CD4-positive, alpha-beta T cell treated with Interferon gamma for 1 hour (primary cell): ENCODE results near the gene ABCC12.

Experiments used
- DNase-seq: peaks from one replicate; pipeline ENCODE4 v3.0.0-alpha.2; 2020

Gene ABCC12

GRCh38 chr16:48165961-48166578 lies 10.3 kb upstream of the ABCC12 start:
- DNase-seq = no peak

GRCh38 chr16:48164907-48165715 lies 9.3 kb upstream of the ABCC12 start:
- peak; percentile 66 for DNase-seq

DNA sequence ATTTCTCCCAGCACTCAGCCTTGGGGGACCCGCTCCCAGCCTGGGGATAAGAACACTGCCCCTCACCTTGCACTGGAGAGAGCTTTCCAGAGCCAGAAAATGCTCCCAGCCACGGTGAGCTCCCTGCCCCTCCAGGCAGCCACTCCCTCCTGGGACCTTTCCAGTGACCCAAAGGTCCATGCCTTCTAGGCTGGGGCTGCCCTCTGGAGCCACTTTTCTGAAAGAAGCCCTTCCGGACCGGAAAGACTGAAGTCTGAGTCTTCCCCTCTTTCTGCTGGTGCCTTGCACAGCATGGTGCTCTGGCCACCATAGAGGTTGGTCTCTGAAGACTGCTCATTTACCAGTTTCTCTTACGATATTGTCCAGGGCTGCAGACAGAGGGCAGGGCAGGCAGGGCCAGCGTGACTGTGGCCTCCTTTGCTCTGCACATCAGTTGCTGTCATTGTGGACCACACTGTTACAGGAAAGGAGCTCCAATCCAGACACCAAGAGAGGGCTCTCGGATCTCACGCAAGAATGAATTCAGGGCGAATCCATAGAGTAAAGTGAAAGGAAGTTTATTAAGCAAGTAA lies 7.1 kb upstream of the ABCC12 start:
- DNase-seq = no peak

GRCh38 chr16:48161906-48162305 lies 6.1 kb upstream of the ABCC12 start:
- DNase-seq = no peak

- no peak for DNase-seq
These were observed 4.8 kb upstream of the ABCC12 start for GRCh38 chr16:48160575-48160974.

- no peak for DNase-seq
These were observed 2.5 kb upstream of the ABCC12 start for GRCh38 chr16:48158296-48158695.

DNA sequence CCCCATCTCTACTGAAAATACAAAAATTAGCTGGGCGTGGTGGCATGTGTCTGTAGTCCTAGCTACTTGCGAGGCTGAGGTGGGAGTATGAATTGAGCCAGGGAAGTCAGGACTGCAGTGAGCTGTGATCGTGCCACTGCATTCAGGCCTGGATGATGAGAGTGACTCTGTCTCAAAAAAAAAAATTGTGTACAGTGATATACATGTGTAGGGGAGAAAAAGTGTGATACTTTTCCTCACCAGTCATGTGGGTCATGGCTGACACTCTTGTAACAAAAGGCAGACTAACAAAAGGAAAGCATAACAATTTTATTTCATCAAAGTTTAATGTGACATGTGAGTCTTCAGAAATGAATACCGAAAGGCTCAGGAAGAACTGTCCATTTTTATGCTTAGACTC lies 2.0 kb upstream of the ABCC12 start:
- DNase-seq = no peak

- DNase-seq = no peak
These were observed 1.5 kb upstream of the ABCC12 start for GRCh38 chr16:48157302-48157701.

- DNase-seq = peak; percentile 66
These were observed 1.0 kb upstream of the ABCC12 start for GRCh38 chr16:48156790-48157209.

DNA sequence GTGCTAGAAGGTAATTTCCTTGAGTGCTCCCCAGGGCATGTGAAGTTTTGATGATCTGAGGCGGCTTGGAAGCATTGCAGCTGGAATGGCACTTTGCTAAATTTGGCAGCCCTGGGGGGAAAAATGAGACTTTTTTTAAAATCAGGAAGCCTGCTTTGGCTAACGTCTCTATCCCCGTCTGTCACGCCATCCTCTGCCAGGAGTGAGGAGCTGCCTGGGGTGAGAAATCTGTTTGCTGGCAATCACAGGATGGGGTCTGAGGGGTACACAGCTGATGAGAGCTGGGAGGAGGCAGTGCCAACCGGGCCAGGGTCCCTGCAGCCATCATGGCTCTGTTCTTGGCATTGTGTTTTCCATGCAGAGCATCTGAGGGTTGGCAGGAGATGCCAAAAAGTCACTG lies 2.0 kb downstream of the ABCC12 start:
- no peak for DNase-seq

DNA sequence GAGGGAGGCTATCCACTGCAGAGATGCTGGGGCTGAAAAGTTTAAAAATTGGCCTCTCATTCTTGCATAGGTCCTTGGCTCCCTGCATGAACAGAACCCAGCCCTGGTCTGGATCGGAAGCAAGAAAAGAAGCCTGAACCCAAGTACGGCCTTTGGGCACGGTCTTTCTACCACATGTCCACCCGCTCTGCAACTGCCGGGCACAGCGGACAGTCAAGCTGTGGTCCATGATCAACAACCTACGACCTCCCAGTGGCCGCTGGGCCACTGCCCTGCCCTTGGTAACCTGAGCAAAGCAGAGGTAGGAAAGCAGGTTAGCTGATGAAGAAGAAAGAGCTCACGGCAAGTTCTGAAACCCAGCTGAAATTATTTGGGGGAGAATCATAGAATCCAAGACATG lies 3.6 kb downstream of the ABCC12 start:
- DNase-seq = no peak

- no peak for DNase-seq
These were observed 5.1 kb downstream of the ABCC12 start for GRCh38 chr16:48150707-48151106.

- no peak for DNase-seq
These were observed 9.1 kb downstream of the ABCC12 start for GRCh38 chr16:48146710-48147109.

DNA sequence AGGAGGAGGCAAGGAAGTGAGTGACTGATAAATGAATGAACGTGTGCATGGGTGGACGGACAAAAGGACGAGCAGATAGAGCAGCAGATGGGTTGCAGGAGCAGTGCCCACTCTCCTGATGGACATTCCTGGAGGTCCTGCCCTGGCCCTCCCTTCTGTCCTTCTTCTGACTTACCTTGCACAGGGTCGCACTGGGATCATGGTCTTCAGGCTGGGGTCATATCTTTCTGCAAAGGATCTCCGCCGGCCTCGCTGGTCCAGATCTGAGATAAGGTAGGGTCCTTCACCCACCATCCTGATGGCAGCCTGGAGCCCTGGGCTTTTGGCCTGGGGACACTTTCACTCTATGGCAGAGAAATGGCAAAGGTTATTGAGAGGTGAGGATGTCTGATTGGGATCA lies 9.7 kb downstream of the ABCC12 start:
- DNase-seq = no peak

- no peak for DNase-seq
These were observed 11.9 kb downstream of the ABCC12 start for GRCh38 chr16:48143812-48144368.

DNA sequence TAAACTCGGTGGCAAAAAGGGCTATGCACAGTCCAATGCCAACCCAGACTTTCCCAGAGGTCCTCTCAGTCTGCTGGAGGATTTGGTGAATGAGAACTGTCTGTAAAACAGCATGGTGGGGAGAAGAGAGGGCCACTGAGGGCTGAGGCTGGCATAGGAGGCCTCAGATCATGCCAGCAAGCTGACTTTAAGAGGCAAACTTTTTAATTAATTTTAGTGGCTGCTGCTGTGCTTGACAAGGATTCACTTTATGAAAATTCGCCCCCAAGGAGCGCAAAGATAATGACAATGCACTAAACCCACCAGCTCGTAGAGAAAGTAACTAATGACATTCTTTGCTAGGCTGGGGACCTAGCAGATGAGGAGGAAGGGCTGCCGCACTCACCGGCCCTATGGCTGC lies 15.0 kb downstream of the ABCC12 start:
- DNase-seq = no peak

DNA sequence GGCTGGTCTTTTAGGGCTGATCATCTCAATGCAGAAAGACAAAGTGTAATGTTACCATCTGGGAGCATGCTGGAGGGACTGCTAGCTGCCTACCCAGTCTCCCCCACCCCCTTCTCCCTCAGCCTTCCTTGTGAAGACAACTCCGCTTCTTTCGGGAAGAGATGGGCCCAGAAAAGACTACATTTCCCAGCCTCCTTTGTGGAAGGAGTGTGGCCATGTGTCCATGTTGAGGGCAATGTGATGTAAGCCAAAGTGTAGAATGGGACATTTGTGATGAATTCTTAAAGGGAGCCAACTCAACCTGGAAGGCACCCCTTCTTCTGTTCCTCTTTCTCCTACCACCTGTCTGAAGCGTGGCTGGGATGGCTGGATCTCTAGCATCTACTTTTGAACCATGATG lies 16.3 kb downstream of the ABCC12 start:
- no peak for DNase-seq

DNA sequence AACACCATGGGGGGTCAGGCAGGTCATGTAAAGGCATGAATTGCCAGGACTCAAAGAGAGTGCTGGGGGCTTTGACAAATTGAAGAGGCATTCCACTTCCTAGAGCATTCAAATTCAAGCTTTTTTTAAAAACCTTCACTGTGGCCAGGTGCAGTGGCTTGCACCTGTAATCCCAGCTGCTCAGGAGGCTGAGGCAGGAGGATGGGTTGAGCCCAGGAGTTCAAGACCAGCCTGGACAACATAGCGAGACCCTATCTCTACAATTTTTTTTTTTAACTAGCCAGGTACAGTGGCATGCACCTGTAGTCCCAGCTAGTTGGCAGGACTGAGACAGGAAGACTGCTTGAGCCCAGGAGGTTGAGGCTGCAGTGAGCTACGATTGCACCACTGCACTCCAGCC lies 17.2 kb downstream of the ABCC12 start:
- no peak for DNase-seq

- DNase-seq = no peak
These were observed 18.0 kb downstream of the ABCC12 start for GRCh38 chr16:48137822-48138221.

DNA sequence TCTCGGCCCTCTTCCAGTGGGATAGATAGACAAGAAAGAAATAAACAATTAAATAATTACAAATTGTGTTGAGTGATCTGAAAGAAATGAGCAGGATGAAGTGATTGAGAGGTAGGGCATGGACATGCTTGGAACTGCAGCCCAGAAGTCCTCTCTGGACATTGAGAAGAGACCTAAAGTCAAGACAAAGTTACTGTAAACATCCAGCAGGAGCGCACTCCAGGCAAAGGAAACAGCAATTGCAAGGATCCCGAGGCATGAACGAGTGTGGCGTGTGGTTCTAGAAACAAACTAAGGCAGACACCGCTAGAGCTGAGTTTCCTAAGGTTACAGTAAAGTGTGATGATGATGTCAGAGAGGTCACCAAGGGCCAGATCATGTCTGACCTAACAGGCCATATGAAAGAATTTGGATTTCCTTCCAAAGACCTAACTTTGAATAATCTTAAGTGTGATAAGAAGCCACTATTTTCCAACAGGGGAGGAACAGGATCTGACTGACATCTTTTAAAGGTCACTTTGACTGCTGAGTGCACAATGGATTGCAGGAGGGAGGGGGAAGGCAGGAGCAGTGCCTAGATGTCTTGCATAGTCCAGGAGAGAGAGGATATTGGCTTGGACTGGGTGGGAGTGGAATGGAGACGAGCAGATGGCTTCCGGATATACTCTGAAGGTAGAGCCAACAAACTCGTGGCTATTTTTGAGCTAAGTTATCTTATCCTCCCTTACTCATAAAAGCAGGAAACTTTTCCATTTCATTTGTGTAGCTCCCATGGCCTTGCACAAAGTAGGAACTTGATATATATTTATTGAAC lies 19.0 kb downstream of the ABCC12 start:
- no peak for DNase-seq

DNA sequence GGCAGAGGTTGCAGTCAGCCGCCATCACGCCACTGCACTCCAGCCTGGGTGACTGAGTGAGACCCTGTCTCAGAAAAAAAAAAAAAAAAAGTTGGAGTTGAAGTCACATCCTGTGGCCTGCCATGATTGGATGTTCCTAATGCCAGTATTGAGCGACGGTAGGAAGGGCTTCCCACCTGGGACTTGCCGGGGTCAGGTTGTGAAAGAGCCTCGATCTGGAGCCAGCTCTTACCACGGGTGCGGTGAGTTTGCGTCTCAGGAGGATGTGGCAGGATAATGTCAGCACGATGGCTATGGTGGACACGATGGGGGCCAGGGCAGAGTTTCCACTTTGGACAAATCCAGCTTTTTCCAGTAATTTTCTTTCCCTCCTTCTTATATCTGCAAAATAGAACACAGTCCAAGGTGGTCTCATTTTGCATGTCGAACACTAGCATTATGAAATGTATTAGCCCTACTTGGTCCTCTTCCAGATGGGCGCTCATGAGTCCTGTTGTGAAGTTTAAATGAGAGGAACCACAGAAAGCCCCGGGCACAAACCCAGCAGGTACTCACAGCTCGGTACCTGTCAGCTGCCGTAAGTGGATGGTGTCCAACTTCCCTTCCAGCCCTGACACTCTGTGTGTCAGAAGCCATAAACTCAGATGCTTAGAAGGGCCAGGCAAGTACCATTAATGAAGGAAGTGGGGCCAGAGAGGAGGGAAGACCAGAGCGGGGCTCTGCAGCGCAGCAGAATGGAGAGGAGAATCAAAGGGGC lies 22.2 kb downstream of the ABCC12 start:
- DNase-seq = no peak

- no peak for DNase-seq
These were observed 23.1 kb downstream of the ABCC12 start for GRCh38 chr16:48132696-48133095.
